Measurements from ENCODE around the gene ATP8B4.

Gene ATP8B4

GRCh38 chr15:50084932-50085331 lies 34.1 kb downstream of the ATP8B4 start:
- no peak overlapping the region for H3K27ac ChIP-seq (ENCODE audit: insufficient read depth, low read length, poor library complexity, severe bottlenecking)
- H3K27me3 ChIP-seq (replicated peaks; ENCODE audit: control insufficient read depth, insufficient read depth, low read length, poor library complexity, severe bottlenecking), result no peaks in the 10 kb centered on the region
- no peak overlapping the region for H3K4me3 ChIP-seq (ENCODE audit: insufficient read depth, low read depth, low read length, poor library complexity, severe bottlenecking)

GRCh38 chr15:50083424-50084025 lies 35.5 kb downstream of the ATP8B4 start:
- no peak overlapping the region for H3K4me3 ChIP-seq (ENCODE audit: insufficient read depth, low read depth, low read length, poor library complexity, severe bottlenecking)
- no peak overlapping the region for H3K27ac ChIP-seq (ENCODE audit: insufficient read depth, low read length, poor library complexity, severe bottlenecking)

More at GRCh38 chr15:50084932-50085331, 34.1 kb downstream of the ATP8B4 start:
- H3K4me1 ChIP-seq (ENCODE audit: control insufficient read depth, insufficient read depth, low read length, poor library complexity, severe bottlenecking), result no peaks in the 10 kb centered on the region
- H3K9me3 ChIP-seq (ENCODE audit: control insufficient read depth, low read length), result no peaks in the 10 kb centered on the region
- no peaks in the 10 kb centered on the region for H3K36me3 ChIP-seq (ENCODE audit: control insufficient read depth, insufficient read depth, low read length)
- no peak for DNase-seq

GRCh38 chr15:50082066-50082465 lies 37.0 kb downstream of the ATP8B4 start:
- no peak for DNase-seq
- Histone ChIP-seq H3K9me3 (ENCODE audit: control insufficient read depth, low read length) (no peaks in the 10 kb centered on the region), H3K27ac (ENCODE audit: insufficient read depth, low read length, poor library complexity, severe bottlenecking) (no peak overlapping the region), H3K36me3 (ENCODE audit: control insufficient read depth, insufficient read depth, low read length) (no peaks in the 10 kb centered on the region), H3K4me1 (ENCODE audit: control insufficient read depth, insufficient read depth, low read length, poor library complexity, severe bottlenecking) (no peaks in the 10 kb centered on the region), H3K27me3 (replicated peaks; ENCODE audit: control insufficient read depth, insufficient read depth, low read length, poor library complexity, severe bottlenecking) (no peaks in the 10 kb centered on the region), H3K4me3 (ENCODE audit: insufficient read depth, low read depth, low read length, poor library complexity, severe bottlenecking) (no peak overlapping the region)

More at GRCh38 chr15:50083424-50084025, 35.5 kb downstream of the ATP8B4 start:
- no peak for DNase-seq
- H3K27me3 ChIP-seq (replicated peaks; ENCODE audit: control insufficient read depth, insufficient read depth, low read length, poor library complexity, severe bottlenecking), result no peaks in the 10 kb centered on the region
- H3K9me3 ChIP-seq (ENCODE audit: control insufficient read depth, low read length), result no peaks in the 10 kb centered on the region
- no peaks in the 10 kb centered on the region for H3K36me3 ChIP-seq (ENCODE audit: control insufficient read depth, insufficient read depth, low read length)
- no peaks in the 10 kb centered on the region for H3K4me1 ChIP-seq (ENCODE audit: control insufficient read depth, insufficient read depth, low read length, poor library complexity, severe bottlenecking)

GRCh38 chr15:50077651-50078050 lies 41.4 kb downstream of the ATP8B4 start:
- Histone ChIP-seq H3K4me3 (ENCODE audit: insufficient read depth, low read depth, low read length, poor library complexity, severe bottlenecking) (no peak overlapping the region), H3K9me3 (ENCODE audit: control insufficient read depth, low read length) (no peaks in the 10 kb centered on the region), H3K4me1 (ENCODE audit: control insufficient read depth, insufficient read depth, low read length, poor library complexity, severe bottlenecking) (no peaks in the 10 kb centered on the region), H3K27ac (ENCODE audit: insufficient read depth, low read length, poor library complexity, severe bottlenecking) (no peak overlapping the region), H3K36me3 (ENCODE audit: control insufficient read depth, insufficient read depth, low read length) (no peaks in the 10 kb centered on the region), H3K27me3 (replicated peaks; ENCODE audit: control insufficient read depth, insufficient read depth, low read length, poor library complexity, severe bottlenecking) (no peaks in the 10 kb centered on the region)
- DNase-seq, result no peak

- Histone ChIP-seq H3K27ac (ENCODE audit: insufficient read depth, low read length, poor library complexity, severe bottlenecking) (no peak overlapping the region), H3K4me1 (ENCODE audit: control insufficient read depth, insufficient read depth, low read length, poor library complexity, severe bottlenecking) (no peaks in the 10 kb centered on the region), H3K4me3 (ENCODE audit: insufficient read depth, low read depth, low read length, poor library complexity, severe bottlenecking) (no peak overlapping the region), H3K9me3 (ENCODE audit: control insufficient read depth, low read length) (no peaks in the 10 kb centered on the region), H3K36me3 (ENCODE audit: control insufficient read depth, insufficient read depth, low read length) (no peaks in the 10 kb centered on the region), H3K27me3 (replicated peaks; ENCODE audit: control insufficient read depth, insufficient read depth, low read length, poor library complexity, severe bottlenecking) (no peaks in the 10 kb centered on the region)
- no peak for DNase-seq
Observed at GRCh38 chr15:50077176-50077575, 41.9 kb downstream of the ATP8B4 start.

GRCh38 chr15:50075319-50075718 lies 43.7 kb downstream of the ATP8B4 start:
- Histone ChIP-seq H3K36me3 (ENCODE audit: control insufficient read depth, insufficient read depth, low read length) (no peaks in the 10 kb centered on the region), H3K9me3 (ENCODE audit: control insufficient read depth, low read length) (no peaks in the 10 kb centered on the region), H3K27me3 (replicated peaks; ENCODE audit: control insufficient read depth, insufficient read depth, low read length, poor library complexity, severe bottlenecking) (no peaks in the 10 kb centered on the region), H3K4me3 (ENCODE audit: insufficient read depth, low read depth, low read length, poor library complexity, severe bottlenecking) (no peak overlapping the region), H3K27ac (ENCODE audit: insufficient read depth, low read length, poor library complexity, severe bottlenecking) (no peak overlapping the region), H3K4me1 (ENCODE audit: control insufficient read depth, insufficient read depth, low read length, poor library complexity, severe bottlenecking) (no peaks in the 10 kb centered on the region)
- DNase-seq, result no peak

- no peak for DNase-seq
- no peak overlapping the region for H3K4me3 ChIP-seq (ENCODE audit: insufficient read depth, low read depth, low read length, poor library complexity, severe bottlenecking)
- no peaks in the 10 kb centered on the region for H3K36me3 ChIP-seq (ENCODE audit: control insufficient read depth, insufficient read depth, low read length)
- H3K27me3 ChIP-seq (replicated peaks; ENCODE audit: control insufficient read depth, insufficient read depth, low read length, poor library complexity, severe bottlenecking), result no peaks in the 10 kb centered on the region
- H3K4me1 ChIP-seq (ENCODE audit: control insufficient read depth, insufficient read depth, low read length, poor library complexity, severe bottlenecking), result no peaks in the 10 kb centered on the region
- no peak overlapping the region for H3K27ac ChIP-seq (ENCODE audit: insufficient read depth, low read length, poor library complexity, severe bottlenecking)
- no peaks in the 10 kb centered on the region for H3K9me3 ChIP-seq (ENCODE audit: control insufficient read depth, low read length)
Observed at GRCh38 chr15:50071551-50072258, 47.3 kb downstream of the ATP8B4 start.

- DNase-seq, result no peak
- Histone ChIP-seq H3K4me3 (ENCODE audit: insufficient read depth, low read depth, low read length, poor library complexity, severe bottlenecking) (no peak overlapping the region), H3K4me1 (ENCODE audit: control insufficient read depth, insufficient read depth, low read length, poor library complexity, severe bottlenecking) (no peaks in the 10 kb centered on the region), H3K36me3 (ENCODE audit: control insufficient read depth, insufficient read depth, low read length) (no peaks in the 10 kb centered on the region), H3K9me3 (ENCODE audit: control insufficient read depth, low read length) (no peaks in the 10 kb centered on the region), H3K27me3 (replicated peaks; ENCODE audit: control insufficient read depth, insufficient read depth, low read length, poor library complexity, severe bottlenecking) (no peaks in the 10 kb centered on the region), H3K27ac (ENCODE audit: insufficient read depth, low read length, poor library complexity, severe bottlenecking) (no peak overlapping the region)
Observed at GRCh38 chr15:50068016-50068415, 51.0 kb downstream of the ATP8B4 start.

- H3K4me1 ChIP-seq (ENCODE audit: control insufficient read depth, insufficient read depth, low read length, poor library complexity, severe bottlenecking), result no peaks in the 10 kb centered on the region
- no peak overlapping the region for H3K27ac ChIP-seq (ENCODE audit: insufficient read depth, low read length, poor library complexity, severe bottlenecking)
- H3K36me3 ChIP-seq (ENCODE audit: control insufficient read depth, insufficient read depth, low read length), result no peaks in the 10 kb centered on the region
- no peaks in the 10 kb centered on the region for H3K9me3 ChIP-seq (ENCODE audit: control insufficient read depth, low read length)
- no peaks in the 10 kb centered on the region for H3K27me3 ChIP-seq (replicated peaks; ENCODE audit: control insufficient read depth, insufficient read depth, low read length, poor library complexity, severe bottlenecking)
- no peak overlapping the region for H3K4me3 ChIP-seq (ENCODE audit: insufficient read depth, low read depth, low read length, poor library complexity, severe bottlenecking)
- no peak for DNase-seq
Observed at GRCh38 chr15:50067254-50067653, 51.8 kb downstream of the ATP8B4 start.

GRCh38 chr15:50066666-50067065 lies 52.4 kb downstream of the ATP8B4 start:
- H3K27ac ChIP-seq (ENCODE audit: insufficient read depth, low read length, poor library complexity, severe bottlenecking), result no peak overlapping the region
- H3K4me1 ChIP-seq (ENCODE audit: control insufficient read depth, insufficient read depth, low read length, poor library complexity, severe bottlenecking), result no peaks in the 10 kb centered on the region
- no peaks in the 10 kb centered on the region for H3K36me3 ChIP-seq (ENCODE audit: control insufficient read depth, insufficient read depth, low read length)
- H3K4me3 ChIP-seq (ENCODE audit: insufficient read depth, low read depth, low read length, poor library complexity, severe bottlenecking), result no peak overlapping the region
- DNase-seq, result no peak
- H3K9me3 ChIP-seq (ENCODE audit: control insufficient read depth, low read length), result no peaks in the 10 kb centered on the region
- H3K27me3 ChIP-seq (replicated peaks; ENCODE audit: control insufficient read depth, insufficient read depth, low read length, poor library complexity, severe bottlenecking), result no peaks in the 10 kb centered on the region
